Measurements from ENCODE around the gene ADGRD1.

Gene ADGRD1

DNA sequence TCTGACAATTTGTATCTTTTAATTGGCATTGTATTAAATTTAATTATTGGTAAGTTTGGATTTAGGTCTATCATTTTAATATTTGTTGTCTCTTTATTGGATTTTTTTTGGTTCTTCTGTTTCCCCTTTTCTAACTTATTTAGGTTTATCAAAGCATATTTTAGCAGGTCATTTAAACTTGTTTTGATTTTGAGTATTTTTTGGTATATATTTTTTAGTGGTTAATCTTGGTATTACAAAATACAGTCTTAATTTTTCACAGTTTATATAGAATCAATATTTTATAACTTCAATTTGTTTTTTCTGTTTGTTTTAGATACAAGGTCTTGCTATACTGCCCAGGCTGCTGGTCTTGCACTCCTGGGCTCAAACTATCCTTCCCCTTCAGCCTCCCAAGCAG, 15.5 kb upstream of the ADGRD1 start:
- DNase-seq = no peak

DNA sequence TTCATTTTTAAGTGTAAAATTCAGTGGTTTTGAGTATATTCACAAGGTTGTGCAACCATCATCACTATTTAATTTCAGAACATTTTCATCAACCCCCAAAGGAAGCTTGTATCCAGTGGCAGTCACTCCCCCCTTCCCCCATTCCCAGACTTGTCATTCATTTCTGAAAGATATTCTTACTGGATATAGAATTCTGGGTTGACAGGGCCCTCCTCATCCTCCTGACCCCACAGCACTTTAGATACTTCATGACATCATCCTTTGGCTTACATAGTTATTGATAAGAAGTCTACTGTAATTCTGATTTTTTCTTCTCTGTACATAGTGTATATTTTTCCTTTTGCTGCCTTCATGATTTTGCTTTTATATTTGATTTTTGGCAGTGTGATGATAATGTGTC, 8.8 kb upstream of the ADGRD1 start:
- DNase-seq = no peak

DNA sequence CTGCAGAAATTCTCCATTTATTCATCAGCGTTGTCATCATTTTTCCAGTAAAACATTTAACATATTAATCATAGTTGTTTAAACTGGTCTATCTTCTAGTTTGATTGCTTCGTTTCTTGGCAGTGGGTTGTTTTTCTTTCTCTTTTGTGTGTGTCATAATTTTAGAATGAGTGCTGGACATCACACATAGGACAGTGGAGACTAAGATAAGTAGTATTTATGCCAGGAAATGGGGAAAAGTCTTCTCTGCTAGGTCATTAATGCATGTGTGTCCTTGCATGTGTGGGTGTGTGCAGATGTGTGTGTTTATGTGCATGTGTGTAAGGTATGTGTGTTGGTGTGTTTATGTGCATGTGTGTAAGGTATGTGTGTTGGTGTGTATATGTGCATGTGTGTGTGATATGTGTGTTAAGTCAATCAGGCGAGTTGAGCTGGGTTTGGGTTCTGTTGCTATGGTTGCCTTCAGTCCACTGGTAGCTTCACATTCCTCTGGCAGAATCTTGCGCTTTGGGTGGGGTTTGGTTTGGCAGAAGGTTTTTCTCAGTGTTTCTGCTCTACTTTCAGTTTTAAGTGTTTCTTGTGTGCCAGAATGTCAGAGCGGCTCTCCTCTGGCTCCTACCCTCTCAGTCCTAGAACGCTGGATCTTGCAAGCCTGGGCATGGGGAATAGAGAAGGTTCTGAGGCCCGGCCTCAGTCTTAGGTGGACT, 7.8 kb upstream of the ADGRD1 start:
- no peak for DNase-seq

DNA sequence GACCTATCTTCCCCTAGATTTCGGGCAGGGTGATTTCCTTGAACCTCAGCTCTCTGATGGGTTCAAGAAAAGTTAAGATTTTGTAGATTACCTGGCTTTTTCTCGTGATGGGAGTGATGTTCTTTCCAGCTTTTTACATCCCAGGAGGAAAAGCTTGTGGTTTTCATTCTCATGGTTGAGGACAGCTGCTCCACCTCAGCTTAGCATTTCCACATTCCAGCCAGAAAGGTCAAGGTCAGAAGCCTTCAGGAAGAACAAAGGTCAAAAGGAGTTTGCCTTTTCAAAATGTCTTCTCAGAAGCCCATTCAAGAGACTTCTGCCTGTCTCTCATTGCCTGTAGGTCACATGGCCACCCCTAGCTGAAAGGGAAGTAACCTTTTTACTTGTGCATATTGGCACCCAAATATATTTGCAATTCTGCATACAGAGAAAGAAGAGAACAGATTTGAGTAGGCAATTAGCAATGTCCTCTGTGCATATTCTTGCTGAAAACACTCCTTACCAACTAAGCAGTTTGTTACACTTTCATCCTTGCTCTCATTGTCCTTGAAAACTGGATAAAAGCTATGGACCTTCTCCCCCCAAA, 6.6 kb upstream of the ADGRD1 start:
- no peak for DNase-seq

DNA sequence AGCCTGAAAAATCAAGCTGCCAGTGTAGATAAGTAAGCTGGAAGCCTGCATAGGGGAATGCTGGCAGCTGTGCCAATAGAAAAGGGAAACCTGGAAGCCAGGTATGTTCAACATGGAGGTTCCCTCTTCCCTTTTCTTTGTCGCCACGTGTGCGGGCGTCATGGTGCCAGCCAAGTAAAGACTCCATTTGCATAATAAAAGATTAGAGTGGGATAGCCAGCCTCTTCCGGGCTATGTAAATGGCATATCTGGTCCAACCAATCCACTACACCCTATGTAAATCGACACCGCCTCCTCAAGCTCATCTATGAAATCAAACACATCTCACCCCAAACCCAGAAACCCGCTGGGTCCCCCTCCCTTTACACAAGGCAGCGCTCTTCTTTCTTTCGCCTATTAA, 5.6 kb upstream of the ADGRD1 start:
- DNase-seq = no peak

DNA sequence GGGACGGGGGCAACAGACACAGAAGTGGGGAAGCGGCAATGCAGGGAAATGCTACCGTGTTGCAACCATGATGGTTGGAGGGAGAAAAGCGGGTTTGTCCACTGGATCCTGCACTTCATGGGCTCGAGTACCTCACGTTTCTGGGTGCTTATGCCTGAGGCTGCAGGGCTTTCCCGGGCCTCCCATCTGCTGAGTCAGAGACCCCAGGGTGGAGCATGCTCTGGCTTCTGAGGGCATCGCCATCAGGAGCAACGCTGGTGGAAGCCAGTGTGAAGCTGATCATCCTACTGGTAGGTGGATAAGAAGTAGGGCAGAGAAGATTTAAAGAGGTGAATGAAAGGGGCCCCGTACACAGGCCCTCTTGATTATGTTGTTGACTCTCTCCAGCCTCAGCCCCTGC, 5.0 kb upstream of the ADGRD1 start:
- no peak for DNase-seq

DNA sequence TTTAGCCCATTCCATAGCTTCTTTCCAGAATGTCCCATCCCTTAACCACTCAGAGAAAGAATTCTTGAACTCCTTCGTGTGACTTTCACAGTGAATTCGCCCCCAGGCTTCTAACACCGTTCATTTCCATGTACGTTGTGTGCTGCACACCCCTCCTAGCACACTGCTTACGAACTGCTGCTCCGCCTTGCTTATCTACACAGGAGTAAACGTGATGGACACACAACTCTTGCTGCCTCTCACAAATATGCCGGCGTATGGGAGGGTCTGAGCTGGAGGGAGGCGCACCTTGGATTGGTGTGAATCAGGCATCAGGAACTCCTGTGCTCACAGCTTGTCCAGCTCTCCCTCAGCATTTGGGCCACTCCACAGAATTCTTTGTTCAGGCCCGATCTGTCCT, 3.9 kb upstream of the ADGRD1 start:
- no peak for DNase-seq

DNA sequence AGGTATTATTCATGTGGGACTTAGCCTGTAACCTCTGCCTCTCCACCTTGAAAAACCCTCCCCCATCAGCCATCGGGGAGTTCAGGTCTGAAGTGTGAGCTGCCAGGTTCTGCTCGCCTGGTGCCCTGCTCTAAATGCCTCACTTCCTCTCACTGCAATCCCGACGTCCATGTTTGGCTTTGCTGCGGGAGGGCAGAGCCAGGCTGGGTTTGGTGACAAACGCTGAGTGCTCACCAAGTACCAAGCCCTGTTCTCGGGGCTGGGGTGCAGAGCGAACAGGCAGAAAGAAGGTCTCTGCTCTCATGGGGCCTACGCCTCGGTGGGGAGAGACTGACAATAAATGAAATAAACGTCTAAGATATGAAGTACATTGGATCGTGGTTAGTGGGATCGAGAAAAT, 2.1 kb upstream of the ADGRD1 start:
- no peak for DNase-seq

DNA sequence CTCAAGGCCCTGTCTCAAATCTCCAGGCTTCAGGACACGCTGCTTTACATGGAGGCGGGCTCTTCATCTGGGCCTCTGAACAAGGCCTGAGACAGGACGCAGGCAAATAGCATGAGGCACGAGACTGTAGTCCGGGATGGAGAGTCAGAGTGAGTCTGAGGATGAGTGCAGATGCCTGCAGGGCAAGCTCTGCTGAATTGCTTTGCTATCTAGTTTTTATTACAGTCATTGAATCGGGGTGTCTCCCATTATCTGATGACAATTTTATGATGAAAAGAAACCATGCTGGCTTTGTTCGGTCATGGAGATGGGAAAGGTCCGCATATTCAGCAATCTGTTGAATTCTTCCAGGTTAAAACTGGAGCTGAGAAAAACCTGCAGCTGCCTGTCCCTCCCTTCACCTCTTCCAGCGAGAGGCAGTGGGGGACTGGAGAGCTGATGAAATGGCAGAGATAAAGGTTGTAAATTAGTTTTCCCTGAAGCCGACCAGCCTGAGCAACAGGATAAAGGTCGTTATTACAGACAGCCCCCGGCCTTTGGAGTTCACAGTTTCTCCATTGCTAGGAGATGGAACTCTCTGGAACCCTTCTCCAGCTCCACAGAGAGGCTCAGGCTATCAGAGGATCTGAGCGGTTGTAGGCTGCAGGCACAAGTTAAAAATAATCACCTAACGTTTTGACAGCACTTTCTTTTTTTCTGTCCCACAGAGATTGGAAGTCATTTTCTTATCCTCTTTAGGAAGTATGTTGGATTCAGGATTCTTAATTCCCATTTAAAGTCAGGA, 1.3 kb upstream of the ADGRD1 start:
- DNase-seq = no peak

DNA sequence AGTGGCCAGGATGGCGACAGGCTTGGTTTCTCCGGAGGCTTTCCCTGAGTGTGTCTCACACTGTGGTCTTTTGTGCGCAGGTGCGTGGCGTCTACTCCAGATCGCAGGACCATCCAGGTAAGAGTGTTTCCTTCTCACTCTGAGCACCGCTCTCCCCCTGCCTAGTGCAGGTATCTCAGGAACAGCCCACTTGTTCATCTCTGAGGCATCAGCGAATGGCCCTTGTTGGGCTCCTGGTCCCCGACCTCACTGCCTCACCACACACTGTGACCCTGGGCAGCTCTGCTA, 781 bp downstream of the ADGRD1 start:
- DNase-seq = no peak

DNA sequence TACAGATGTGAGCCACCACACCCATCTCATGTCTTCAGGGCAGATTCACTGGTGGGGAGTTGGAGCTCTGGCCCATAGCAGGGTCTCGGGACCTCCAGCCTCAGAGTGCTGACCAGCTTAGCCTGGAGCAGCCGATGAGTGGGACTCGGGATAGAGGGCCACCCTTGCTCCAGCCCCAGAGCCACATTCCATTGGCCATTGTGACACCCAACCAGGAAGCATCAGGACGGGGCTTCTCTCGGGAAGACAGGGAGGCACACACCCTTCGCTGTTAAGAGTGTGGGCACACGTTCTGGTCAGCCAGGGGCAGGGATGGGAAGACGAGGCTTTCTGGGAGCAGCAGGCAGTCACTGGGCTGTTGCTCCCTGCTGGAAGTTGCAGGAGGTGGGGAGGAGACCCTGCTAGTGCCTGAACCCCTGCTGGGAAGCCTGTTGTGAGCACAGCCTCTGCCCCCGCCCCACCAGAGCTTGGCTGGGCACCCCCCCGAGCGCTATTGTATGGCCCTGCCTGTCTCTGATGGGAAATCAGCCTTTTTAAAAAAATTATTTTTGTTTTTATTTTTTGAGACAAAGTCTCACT, 1.6 kb downstream of the ADGRD1 start:
- no peak for DNase-seq

DNA sequence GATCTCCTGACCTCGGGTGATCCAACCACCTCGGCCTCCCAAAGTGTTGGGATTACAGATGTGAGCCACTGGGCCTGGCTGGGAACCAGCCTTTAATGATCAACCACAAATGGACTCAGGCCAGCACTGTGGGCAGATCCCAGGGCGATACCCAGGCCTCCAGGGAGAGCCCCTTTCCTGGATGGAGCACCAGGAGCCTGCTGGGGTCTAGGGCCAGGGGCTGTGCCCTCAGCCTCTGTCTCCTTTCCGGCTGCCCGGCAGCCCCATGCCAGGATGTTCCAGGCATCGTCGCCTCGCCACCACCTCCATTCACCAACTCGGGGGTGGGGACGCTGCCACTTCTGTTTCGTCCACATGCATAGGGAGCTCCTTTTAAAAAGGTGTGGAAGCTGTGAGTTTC, 2.3 kb downstream of the ADGRD1 start:
- DNase-seq = no peak

DNA sequence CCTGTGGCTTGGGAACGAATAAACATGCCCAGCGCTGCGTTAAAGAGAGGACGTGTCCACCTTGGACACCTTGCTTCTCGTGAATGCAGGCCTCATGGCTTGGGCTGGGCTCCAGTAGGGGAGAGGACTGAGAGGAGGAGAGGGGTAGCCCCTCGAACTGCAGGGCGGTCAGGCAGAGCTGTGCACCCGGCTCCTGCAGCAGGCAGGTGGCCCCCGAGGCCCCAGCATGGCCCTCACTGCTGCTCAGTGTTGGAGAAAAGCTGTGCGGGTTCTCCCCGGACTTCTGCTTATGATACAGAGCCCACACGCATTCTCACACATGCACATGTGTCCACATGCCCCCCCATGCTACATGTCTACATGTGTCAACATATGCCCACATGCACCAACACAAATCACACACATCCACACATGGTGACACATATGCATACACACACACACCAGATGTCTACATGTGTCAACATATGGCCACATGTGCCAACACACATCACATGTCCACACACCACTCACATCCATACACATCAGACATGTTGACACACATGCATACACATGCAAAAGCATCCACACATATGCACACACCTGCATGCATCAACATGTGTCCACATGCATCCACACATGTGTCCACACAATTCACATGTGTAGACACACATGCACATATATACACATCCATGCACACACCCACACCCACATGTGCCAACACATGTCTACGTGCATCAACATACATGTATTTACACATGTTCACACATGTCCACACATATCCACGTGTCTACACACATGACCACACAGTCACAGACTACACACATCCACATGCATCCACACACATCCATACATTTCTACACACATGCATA, 3.0 kb downstream of the ADGRD1 start:
- DNase-seq = no peak

DNA sequence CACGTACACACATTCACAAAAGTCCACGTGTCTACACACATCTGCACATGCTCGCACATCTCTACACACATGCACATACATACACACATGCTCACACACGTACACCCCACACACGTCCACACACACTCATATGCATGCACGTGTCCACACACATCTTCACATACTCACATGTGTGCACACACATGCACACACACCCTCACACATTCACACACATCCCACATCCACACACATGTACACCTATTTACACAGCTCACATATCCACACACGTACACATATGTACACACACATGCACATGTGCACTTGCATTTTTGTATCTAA, 3.6 kb downstream of the ADGRD1 start:
- no peak for DNase-seq

DNA sequence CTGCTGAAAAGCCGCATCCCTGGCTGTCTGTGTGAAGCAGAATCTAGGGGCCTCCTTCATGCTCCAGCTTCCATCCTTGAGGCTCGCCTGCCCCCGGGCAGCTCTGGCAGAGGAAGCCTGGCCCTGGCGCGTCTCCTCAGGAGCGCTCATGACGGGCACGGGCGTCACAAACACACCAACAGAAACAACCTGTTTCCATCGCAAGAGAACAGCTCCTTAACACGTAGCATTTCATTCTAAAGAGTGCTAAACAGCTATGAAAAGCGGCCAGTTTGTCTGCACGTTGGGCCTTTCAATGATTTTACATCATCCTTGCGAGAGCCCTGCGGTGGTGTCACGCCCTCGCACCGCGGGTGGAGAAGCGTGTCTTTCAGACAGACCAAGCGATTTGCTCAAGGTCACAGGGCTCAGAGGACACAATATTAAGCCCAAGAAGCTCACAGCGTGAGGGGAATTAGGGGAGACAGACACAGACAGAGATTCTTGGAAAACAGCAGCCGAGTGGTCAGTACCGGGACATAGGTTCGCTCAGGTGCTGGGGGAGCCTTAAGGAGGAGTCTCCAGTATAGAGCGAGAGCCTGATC, 4.9 kb downstream of the ADGRD1 start:
- no peak for DNase-seq

DNA sequence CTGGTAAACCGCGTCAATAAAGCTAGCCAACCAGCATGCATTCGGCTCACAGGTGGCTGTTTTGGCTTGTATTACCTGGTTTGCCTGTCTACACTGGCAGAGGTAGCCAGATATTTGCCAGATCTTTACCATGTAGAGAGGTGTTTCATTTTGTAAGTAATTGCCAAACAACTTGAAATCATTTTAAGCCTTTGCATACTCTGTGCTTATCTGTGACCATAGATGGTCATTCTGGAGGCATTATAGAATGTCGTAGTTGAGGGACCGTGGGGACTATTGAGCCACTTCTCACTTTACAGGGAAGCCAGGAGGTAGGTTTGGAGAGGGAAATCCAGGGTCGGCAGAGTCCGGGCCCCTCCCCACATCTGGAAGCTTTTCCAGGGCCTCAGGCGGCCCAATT, 5.9 kb downstream of the ADGRD1 start:
- DNase-seq = no peak

DNA sequence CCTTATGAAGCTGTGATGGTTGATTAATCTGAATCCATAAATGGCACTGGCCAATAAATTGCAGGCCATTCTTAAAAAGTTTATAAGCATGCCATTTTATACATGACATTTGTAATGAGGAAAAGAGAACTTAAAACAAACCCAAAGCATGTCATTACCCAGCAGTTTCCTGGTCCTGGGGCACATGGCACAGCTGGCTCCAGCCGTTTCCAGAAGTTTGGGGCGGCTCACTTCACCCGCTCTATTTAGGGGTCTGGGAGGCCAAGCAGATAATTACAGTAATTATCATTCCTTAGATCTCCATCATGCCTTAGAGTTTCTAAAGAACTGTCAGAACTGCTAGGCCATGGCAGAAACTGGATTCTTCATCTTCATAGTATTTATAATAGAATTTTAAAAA, 6.4 kb downstream of the ADGRD1 start:
- no peak for DNase-seq

DNA sequence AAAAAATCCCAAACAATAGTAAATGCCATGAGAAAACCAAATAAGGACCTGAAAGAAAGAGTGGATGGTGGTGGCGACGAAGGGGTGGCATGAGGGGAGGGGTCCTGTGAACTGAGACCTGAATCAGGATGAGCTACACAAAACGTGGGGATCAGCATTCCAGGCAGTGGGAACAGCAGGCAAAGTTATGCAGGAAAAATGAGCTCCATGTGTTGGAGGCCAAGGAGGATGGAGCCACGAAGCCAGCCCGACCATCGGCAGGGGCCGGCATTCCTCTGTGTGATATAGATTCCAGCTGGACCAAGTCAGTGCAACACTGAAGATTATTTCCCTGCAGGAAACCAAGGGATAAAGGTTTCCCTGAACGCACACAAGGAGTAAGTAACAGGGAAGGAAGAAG, 7.1 kb downstream of the ADGRD1 start:
- DNase-seq = no peak

DNA sequence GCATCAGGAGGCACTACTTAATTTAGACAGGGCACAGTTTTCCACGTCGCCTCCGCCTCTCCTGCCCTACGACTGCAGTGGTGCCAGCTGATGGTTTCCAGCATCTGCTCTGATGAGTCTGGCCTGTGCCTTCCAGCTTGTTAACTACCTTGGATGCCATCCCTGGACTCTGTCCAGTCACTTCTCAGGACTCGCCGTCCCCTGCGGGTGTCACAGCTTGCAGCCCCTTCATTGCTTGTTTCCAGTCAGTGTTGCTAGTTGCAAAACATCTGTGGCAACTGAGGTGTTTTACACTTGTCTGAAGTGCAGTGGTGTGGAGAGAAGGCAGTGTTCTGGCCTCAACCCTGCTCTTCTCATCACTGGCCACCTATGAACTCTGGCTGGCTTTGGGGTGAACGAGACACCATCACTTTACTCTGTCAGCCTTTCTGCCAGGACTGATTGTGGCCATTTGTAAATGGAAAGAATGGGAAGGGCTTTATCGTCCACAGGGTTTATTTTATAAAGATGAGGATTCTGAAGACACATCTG, 8.3 kb downstream of the ADGRD1 start:
- DNase-seq = no peak

DNA sequence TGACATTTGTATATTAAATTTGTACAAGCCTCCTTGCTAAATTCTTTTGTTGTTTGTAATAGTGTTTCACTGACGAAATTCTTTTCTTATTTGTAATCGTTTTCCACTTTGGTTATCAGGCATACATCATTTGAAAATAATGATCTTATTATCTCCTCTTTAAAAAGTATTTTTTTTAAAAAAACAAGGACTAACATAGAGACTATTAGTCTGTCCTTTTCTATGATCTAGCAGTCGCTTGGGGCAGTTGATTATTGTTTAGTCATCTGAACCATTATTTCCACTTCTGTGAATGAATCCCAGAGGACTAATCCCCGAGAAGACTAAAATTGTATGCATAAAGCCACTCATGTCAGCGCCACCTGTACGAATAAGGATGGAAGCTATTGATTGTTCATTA, 11.5 kb downstream of the ADGRD1 start:
- no peak for DNase-seq

DNA sequence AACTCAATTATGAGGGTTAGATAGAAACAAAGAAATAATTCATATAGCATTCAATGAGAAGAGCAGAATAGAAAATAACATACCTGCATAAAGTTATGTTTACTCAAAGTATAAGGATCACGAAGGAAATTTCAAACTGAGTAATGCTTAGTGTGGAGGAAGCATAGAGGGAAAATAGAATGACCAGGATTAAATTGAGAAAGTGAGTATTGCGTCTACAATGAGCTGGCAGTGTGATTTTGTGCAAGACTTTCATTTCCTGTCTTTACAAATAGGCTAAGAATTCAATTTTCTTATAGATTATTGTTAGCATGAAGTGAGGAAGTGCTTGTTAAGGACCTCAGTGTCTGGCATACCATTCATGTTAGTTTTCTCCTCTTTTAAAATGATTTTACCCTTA, 12.0 kb downstream of the ADGRD1 start:
- no peak for DNase-seq

DNA sequence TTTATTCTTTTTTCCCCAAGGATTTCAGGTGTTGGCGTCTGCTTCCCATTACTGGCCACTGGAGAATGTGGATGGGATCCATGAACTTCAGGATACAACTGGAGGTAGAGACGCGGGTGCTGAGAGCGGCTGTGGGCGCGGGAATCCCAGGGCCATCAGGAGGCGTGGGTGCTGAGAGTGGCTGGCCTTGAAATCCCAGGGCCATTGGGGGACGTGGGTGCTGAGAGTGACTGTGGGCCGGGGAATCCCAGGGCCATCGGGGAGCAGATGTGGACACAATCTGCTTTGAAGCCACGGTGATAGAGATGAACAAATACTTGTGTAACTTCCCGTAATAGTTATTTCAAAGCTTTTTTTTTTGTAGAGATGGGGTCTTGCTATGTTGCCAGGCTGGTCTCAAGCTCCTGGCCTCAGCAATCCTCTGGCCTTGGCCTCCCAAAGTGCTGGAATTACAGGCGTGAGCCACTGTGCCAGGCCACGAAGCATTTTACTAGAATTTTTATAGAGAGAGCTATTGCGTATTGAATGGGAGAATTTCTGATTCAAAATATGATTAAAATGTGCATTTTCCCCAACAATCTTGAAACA, 12.8 kb downstream of the ADGRD1 start:
- no peak for DNase-seq

DNA sequence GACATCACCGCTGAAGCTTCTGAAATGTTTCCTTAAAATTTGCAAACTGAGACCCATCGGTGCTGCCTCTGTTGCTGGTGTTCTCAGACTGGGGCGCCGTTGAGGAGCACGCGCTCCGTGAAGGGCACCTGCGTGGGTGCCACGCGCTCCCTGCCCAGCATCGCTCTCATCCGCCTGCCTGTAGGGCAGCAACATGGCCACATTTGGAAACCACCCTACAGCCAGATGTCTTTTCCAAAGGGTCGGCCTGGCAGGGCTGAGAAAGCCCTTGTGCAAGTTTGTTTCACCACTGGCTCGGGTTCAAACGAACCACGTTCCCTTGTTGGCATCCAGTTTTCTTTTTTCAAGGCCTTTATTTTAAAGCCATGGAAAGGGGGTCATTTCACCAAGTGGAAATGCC, 13.9 kb downstream of the ADGRD1 start:
- DNase-seq = no peak
